GM23248 (cell line): ENCODE data around the gene GALNT1.

Experiments
- EZH2 ChIP-seq: fragments of 200-600 bp; sonication (generic); IDR thresholded peaks from 2 replicates; pipeline ENCODE4 v1.6.1; 2018; ENCODE audit warnings: antibody characterized with exemption, mild to moderate bottlenecking; ENCODE audit not compliant: insufficient read depth, poor library complexity, severe bottlenecking
- EZH2phosphoT487 ChIP-seq: fragments of 200-600 bp; sonication (generic); IDR thresholded peaks from 2 replicates; pipeline ENCODE4 v1.6.1; 2018; ENCODE audit warnings: antibody characterized with exemption, moderate library complexity, mild to moderate bottlenecking, low read depth; ENCODE audit not compliant: insufficient read depth

GRCh38 chr18:35695803-35696202 lies 114.3 kb downstream of the GALNT1 start:
- TF ChIP-seq EZH2phosphoT487 (no peak), EZH2 (no peak)
